Measurements from ENCODE around the gene TWIST2.

Gene TWIST2

GRCh38 chr2:238892796-238893195, 44.9 kb downstream of the TWIST2 start:
- DNase-seq, result no peak

GRCh38 chr2:238893349-238894000, 45.6 kb downstream of the TWIST2 start:
- no peak for DNase-seq

GRCh38 chr2:238894226-238894949, 46.5 kb downstream of the TWIST2 start:
- no peak for DNase-seq

GRCh38 chr2:238894950-238895298, 47.0 kb downstream of the TWIST2 start:
- no peak for DNase-seq

GRCh38 chr2:238895361-238895882, 47.5 kb downstream of the TWIST2 start:
- no peak for DNase-seq

GRCh38 chr2:238895891-238896600, 48.2 kb downstream of the TWIST2 start:
- no peak for DNase-seq

- no peak for DNase-seq
Observed at GRCh38 chr2:238896641-238897040, 48.8 kb downstream of the TWIST2 start.

- DNase-seq, result no peak
Observed at GRCh38 chr2:238897122-238897880, 49.4 kb downstream of the TWIST2 start.

- DNase-seq, result no peak
Observed at GRCh38 chr2:238897911-238898311, 50.0 kb downstream of the TWIST2 start.

- DNase-seq, result no peak
Observed at GRCh38 chr2:238898534-238899281, 50.8 kb downstream of the TWIST2 start.

GRCh38 chr2:238899386-238899785, 51.5 kb downstream of the TWIST2 start:
- no peak for DNase-seq

GRCh38 chr2:238900511-238900910, 52.6 kb downstream of the TWIST2 start:
- DNase-seq, result no peak

- no peak for DNase-seq
Observed at GRCh38 chr2:238901461-238902057, 53.7 kb downstream of the TWIST2 start.

GRCh38 chr2:238902285-238902684, 54.4 kb downstream of the TWIST2 start:
- DNase-seq, result no peak

GRCh38 chr2:238903141-238903540, 55.3 kb downstream of the TWIST2 start:
- DNase-seq, result no peak

GRCh38 chr2:238904177-238904576, 56.3 kb downstream of the TWIST2 start:
- no peak for DNase-seq

- DNase-seq, result no peak
Observed at GRCh38 chr2:238904716-238905115, 56.8 kb downstream of the TWIST2 start.

GRCh38 chr2:238905224-238905623, 57.3 kb downstream of the TWIST2 start:
- no peak for DNase-seq

- no peak for DNase-seq
Observed at GRCh38 chr2:238905644-238906043, 57.8 kb downstream of the TWIST2 start.

- DNase-seq, result no peak
Observed at GRCh38 chr2:238906254-238906935, 58.5 kb downstream of the TWIST2 start.

Data from stimulated activated CD8-positive, alpha-beta memory T cell treated with anti-CD3 and anti-CD28 coated beads, Interleukin-4, amount 100 ng/mL, for 48 hours (primary cell).